22Rv1 (cell line): Measurements from ENCODE around the gene HOXC10.

Source experiments
- CTCF ChIP-seq: fragments of 450-650 bp; IDR thresholded peaks from 2 replicates; pipeline ENCODE4 v1.5.1; 2017; ENCODE audit warnings: mild to moderate bottlenecking
- ZFX ChIP-seq: fragments of 450-650 bp; IDR thresholded peaks from 2 replicates; pipeline ENCODE4 v1.6.1; 2017; ENCODE audit warnings: antibody characterized with exemption, borderline replicate concordance

- TF ChIP-seq CTCF = no peak
- TF ChIP-seq ZFX = no peak
These were observed 33.6 kb downstream of the HOXC10 start for GRCh38 chr12:54018468-54018984.
